Uterus (tissue), 2 donors: ENCODE results near the gene MSI2.

Experiments
- CTCF ChIP-seq, 4 experiments: fragments of 200-600 bp in 2 of 4; fragments of 450-650 bp in 2 of 4; sonication (generic) in 2 of 4; IDR thresholded peaks; one replicate each; pipeline ENCODE4 v1.5.1; 2016 to 2019; ENCODE audit warnings: antibody characterized with exemption in 4 of 4, mild to moderate bottlenecking in 2 of 4, moderate library complexity in 1 of 4
- POLR2A ChIP-seq, 2 donors: fragments of 450-650 bp; IDR thresholded peaks; one replicate each; pipeline ENCODE4 v1.6.1; 2016; ENCODE audit warnings: antibody characterized with exemption in 2 of 2, mild to moderate bottlenecking in 1 of 2, moderate library complexity in 1 of 2

GRCh38 chr17:57705921-57706695 is 449.8 kb downstream of the MSI2 start:
- no peak for TF ChIP-seq CTCF (IDR thresholded peaks at IDR 0.05)
- TF ChIP-seq POLR2A (IDR thresholded peaks at IDR 0.05): no peak
